GM19023 (cell line): ENCODE results near the gene UTP25.
"Not testable (repeated sequence)": the region's sequence is repeated elsewhere in the genome, so short reads cannot be mapped to it uniquely, and the experiment has no call there.

Experiments
- ATAC-seq: cut with Tn5 transposase; IDR thresholded peaks from one replicate; pipeline ENCODE4 v1.9.1; 2021; ENCODE audit warnings: mild to moderate bottlenecking, moderate library complexity; ENCODE audit not compliant: unreplicated experiment

The UTP25 gene

DNA sequence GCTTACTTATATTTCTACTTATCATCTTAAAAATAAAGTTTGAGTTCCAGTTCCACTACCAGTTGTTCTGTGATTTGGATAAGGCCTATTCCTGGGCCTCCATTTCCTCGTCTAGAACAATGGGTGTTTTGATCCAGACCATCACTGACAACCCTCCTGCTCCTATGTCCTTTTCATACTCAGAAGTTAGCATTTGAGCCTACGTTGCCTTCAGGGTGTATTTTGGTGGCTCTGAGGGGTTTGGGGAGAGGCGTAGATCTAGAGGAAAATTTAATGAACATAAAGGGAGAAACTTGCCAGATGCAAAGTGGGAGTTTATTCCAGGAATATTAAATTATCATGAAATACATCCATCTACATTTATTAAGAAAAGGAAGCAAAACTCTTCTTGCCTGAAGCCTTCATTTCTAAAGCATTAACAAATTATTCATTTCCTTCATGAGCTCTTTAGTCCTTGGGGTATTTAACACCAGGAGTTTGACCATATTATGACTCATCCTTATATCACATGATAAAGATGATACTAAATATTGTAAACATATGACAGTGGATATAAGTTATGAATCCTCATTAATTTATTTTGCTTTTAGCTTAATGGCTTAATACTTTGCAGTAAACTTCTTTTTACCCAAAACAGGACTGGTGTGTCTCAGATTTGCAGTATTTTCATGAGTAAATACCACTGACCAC, 63.0 kb downstream of the UTP25 start:
- no peak for ATAC-seq

- no peak for ATAC-seq
Observed at GRCh38 chr1:209893751-209894150, 66.0 kb downstream of the UTP25 start.

DNA sequence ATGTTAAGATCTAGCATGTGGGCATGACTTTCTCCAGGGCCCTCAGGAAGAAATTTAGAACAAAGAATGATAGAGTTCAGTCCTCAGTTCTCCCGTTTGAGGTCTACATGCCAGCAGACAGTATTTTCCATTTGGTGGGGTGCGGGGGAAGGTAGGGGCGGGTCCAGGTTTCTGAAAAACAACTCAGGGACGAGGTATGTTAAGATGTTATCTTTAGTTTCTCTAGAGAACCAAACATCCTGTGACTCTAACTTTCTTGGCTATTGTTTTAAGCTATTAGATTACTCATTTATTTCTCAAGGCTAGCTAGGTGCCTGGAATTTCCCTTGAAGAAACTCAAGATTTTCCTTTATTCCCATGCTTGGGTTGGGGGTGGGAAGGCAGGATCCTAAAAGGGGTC, 67.9 kb downstream of the UTP25 start:
- ATAC-seq, result no peak

DNA sequence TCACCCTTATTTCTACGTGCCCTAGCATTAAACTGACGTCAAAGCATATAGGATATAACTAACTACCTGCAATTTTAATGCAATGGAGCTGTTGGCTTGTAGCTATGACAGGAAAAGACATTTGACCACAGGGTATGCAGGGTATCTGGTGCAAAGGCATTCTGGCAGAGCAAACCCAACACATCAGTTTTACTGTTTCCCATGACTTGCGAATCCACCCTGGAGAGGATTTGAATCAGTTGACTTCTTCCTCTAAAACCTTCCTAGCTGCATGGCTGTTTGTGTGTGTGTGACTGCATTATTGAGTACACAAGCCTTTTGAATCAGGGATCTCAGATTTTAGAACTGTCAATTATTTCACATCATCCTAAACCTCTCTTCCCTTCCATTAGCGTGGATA, 68.6 kb downstream of the UTP25 start:
- ATAC-seq, result no peak

DNA sequence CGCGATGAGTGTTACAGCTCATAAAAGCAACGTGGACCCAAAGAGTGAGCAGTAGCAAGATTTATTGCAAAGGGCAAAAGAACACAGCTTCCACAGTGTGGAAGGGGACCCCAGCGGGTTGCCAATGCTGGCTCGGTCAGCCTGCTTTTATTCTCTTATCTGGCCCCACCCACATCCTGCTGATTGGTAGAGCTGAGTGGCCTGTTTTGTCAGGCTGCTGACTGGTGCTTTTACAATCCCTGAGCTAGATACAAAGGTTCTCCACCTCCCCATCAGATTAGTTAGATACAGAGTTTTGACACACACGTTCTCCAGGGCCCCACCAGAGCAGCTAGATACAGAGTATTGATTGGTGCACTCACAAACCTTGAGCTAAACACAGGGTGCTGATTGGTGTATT, 70.5 kb downstream of the UTP25 start:
- not testable (repeated sequence) for ATAC-seq

- not testable (repeated sequence) for ATAC-seq
Observed at GRCh38 chr1:209898851-209899250, 71.1 kb downstream of the UTP25 start.

DNA sequence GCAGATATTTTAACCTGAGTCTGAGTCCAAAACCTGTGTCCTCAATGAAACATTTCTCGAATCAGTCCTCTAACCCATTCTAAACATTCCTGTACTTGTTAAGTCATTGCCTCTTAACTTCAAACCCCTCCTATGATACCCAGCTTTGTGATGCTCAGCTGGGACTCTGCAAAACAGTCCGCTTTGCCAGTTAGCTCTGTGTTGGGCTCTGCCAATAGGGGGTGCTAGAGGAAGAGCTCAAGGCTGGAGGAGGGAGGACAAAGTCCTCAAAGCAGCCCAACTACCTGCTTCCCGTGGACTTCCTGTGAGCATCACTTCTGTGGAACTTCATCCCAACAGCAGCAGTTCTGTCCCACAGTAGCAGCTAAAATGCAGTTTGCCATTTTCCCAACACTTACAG, 72.2 kb downstream of the UTP25 start:
- no peak for ATAC-seq

GRCh38 chr1:209900734-209901133, 73.0 kb downstream of the UTP25 start:
- no peak for ATAC-seq

DNA sequence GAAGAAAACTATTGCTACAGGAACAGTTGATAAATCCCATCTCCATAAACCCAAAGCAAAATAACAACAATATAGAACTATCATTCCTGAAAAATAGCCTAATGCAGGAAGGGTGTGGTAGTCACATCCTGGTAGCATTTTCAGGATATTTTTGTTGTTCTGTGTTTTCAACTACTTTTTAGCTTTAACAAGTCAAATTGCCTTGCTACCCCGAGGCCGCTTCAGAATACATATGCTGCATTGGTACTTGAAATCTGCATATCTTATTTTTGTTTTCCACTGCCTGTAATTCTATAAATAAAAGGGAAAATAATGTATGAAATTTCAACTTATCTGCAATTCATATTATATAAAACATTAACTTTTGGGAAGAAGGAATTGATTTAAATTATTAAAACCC, 73.4 kb downstream of the UTP25 start:
- no peak for ATAC-seq

DNA sequence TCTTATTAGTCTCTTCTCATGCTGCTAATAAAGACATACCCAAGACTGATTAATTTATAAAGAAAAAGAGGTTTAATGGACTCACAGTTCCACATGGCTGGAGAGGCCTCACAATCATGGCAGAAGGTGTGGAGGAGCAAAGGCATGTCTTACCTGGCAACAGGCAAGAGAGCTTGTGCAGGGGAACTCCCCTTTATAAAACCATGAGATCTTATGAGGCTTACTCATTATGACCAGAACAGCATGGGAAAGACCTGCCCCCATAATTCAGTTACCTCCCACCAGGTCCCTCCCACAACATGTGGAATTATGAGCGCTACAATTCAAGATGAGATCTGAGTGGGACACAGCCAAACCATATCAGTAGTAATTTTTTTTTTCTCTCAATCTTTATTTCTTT, 77.0 kb downstream of the UTP25 start:
- not testable (repeated sequence) for ATAC-seq
